ENCODE measurements around the gene JARID2.

The JARID2 gene

GRCh38 chr6:15348528-15348927 lies 102.7 kb downstream of the JARID2 start:
- FAIRE-seq (no peak), DNase-seq (ENCODE audit: extremely low spot score, insufficient read length, low read depth) (no peak)

- no peak for FAIRE-seq
- no peak for DNase-seq (ENCODE audit: extremely low spot score, insufficient read length, low read depth)
Observed at GRCh38 chr6:15349379-15349778, 103.5 kb downstream of the JARID2 start.

- DNase-seq (ENCODE audit: extremely low spot score, insufficient read length, low read depth) (no peak), FAIRE-seq (no peak)
Observed at GRCh38 chr6:15350386-15351083, 104.7 kb downstream of the JARID2 start.

- no peak for DNase-seq (ENCODE audit: extremely low spot score, insufficient read length, low read depth)
- no peak for FAIRE-seq
Observed at GRCh38 chr6:15351631-15352030, 105.8 kb downstream of the JARID2 start.

GRCh38 chr6:15352220-15352619 lies 106.4 kb downstream of the JARID2 start:
- FAIRE-seq (no peak), DNase-seq (ENCODE audit: extremely low spot score, insufficient read length, low read depth) (no peak)

GRCh38 chr6:15352845-15353244 lies 107.0 kb downstream of the JARID2 start:
- FAIRE-seq (no peak), DNase-seq (ENCODE audit: extremely low spot score, insufficient read length, low read depth) (no peak)

- DNase-seq (ENCODE audit: extremely low spot score, insufficient read length, low read depth) (no peak), FAIRE-seq (no peak)
Observed at GRCh38 chr6:15355683-15356099, 109.8 kb downstream of the JARID2 start.

GRCh38 chr6:15356179-15356578 lies 110.3 kb downstream of the JARID2 start:
- FAIRE-seq (no peak), DNase-seq (ENCODE audit: extremely low spot score, insufficient read length, low read depth) (no peak)

GRCh38 chr6:15356937-15357336 lies 111.1 kb downstream of the JARID2 start:
- FAIRE-seq (no peak), DNase-seq (ENCODE audit: extremely low spot score, insufficient read length, low read depth) (no peak)

- FAIRE-seq (peak; percentile 42), DNase-seq (ENCODE audit: extremely low spot score, insufficient read length, low read depth) (no peak)
Observed at GRCh38 chr6:15357782-15358181, 111.9 kb downstream of the JARID2 start.

- DNase-seq (ENCODE audit: extremely low spot score, insufficient read length, low read depth): no peak
- no peak for FAIRE-seq
Observed at GRCh38 chr6:15358579-15359327, 112.9 kb downstream of the JARID2 start.

GRCh38 chr6:15359335-15359862 lies 113.5 kb downstream of the JARID2 start:
- DNase-seq (ENCODE audit: extremely low spot score, insufficient read length, low read depth): no peak

GRCh38 chr6:15360300-15360699 lies 114.4 kb downstream of the JARID2 start:
- FAIRE-seq: no peak
- DNase-seq (ENCODE audit: extremely low spot score, insufficient read length, low read depth): no peak

More at GRCh38 chr6:15359335-15359862, 113.5 kb downstream of the JARID2 start:
- FAIRE-seq: peak; percentile 81

- DNase-seq (ENCODE audit: extremely low spot score, insufficient read length, low read depth) (no peak), FAIRE-seq (no peak)
Observed at GRCh38 chr6:15361197-15361596, 115.3 kb downstream of the JARID2 start.

- DNase-seq (ENCODE audit: extremely low spot score, insufficient read length, low read depth): no peak
- FAIRE-seq: peak; percentile 68
Observed at GRCh38 chr6:15362274-15363160, 116.6 kb downstream of the JARID2 start.

GRCh38 chr6:15363164-15363522 lies 117.3 kb downstream of the JARID2 start:
- FAIRE-seq (no peak), DNase-seq (ENCODE audit: extremely low spot score, insufficient read length, low read depth) (no peak)

GRCh38 chr6:15363523-15364400 lies 117.9 kb downstream of the JARID2 start:
- FAIRE-seq: peak; percentile 91
- DNase-seq (ENCODE audit: extremely low spot score, insufficient read length, low read depth): peak; percentile 32

- DNase-seq (ENCODE audit: extremely low spot score, insufficient read length, low read depth) (no peak), FAIRE-seq (peak; percentile 26)
Observed at GRCh38 chr6:15364401-15365037, 118.7 kb downstream of the JARID2 start.

GRCh38 chr6:15365273-15365687 lies 119.4 kb downstream of the JARID2 start:
- no peak for DNase-seq (ENCODE audit: extremely low spot score, insufficient read length, low read depth)
- no peak for FAIRE-seq

Measured in GM18507 (cell line).